Right cardiac atrium (tissue), 5 donors: ENCODE data around the gene RAD52. TPM values are rescaled to one million over a fixed set of nuclear protein-coding genes. Genes with fewer than 3 reads are reported as not detected.

Source experiments
- ATAC-seq, 2 donors: fragments of 200-7000 bp; cut with Tn5 transposase; one replicate each; pipeline versions ENCODE4 v1.8.0 to v1.9.1; 2020; ENCODE audit warnings: moderate library complexity in 2 of 2, mild to moderate bottlenecking in 1 of 2
- DNase-seq, 3 donors: peaks; one replicate each; pipeline ENCODE4 v3.0.0-alpha.2; 2020
- H3K27ac ChIP-seq: one replicate; pipeline ENCODE4 v1.5.1; 2013; ENCODE audit warnings: mild to moderate bottlenecking, low read length, control low read depth, moderate library complexity
- H3K27me3 ChIP-seq: one replicate; pipeline ENCODE4 v1.6.1; 2013; ENCODE audit not compliant: control insufficient read depth, insufficient read depth
- H3K4me1 ChIP-seq: one replicate; pipeline ENCODE4 v1.6.1; 2013; ENCODE audit warnings: low read length; ENCODE audit not compliant: control insufficient read depth, insufficient read depth
- H3K4me3 ChIP-seq: one replicate; pipeline ENCODE4 v1.5.1; 2013; ENCODE audit warnings: low read length, control low read depth
- H3K9me3 ChIP-seq: one replicate; pipeline ENCODE4 v1.6.1; 2013; ENCODE audit warnings: low read length; ENCODE audit not compliant: control insufficient read depth
- WGBS: extraction: QIAGEN DNeasy Blood & Tissue Kit; methylation state at CpG from one replicate; pipeline ENCODE4 v1.1.7; 2013; 5-methylcytosine and 5-hydroxymethylcytosine counted together
- intact Hi-C, 4 donors: fragments of 100-400 bp; cut with DNase I; formaldehyde crosslinking; loops; one replicate each; pipeline versions ENCODE4 v1.11.0 to v1.14.0; 2022 to 2023
- polyA plus RNA-seq: library from polyadenylated mRNA; stranded (reverse); fragments of 200-250 nt; gene quantifications from one replicate; pipeline ENCODE4 v1.2.3, GENCODE V29; 2013
- total RNA-seq, 4 donors: library from RNA; stranded (reverse); fragmentation: NEBNext Ultra II Directional; extraction: Animal tissue kit (Norgen Biotek cat#: 25700); gene quantifications; one replicate each; pipeline ENCODE4 v1.2.1, GENCODE V29; 2021
- donor health status: healthy with polysubstance abuse.
- donor health status: DM: no; HTN: yes; CAD: no.
- donor health status: DM: no; HTN: no; CAD: no.
- donor health status: DM: no; HTN: yes; CAD: no; lungs with severe emphysema.
- donor health status: DM: yes; HTN: yes; CAD: no.

RAD52 gene
- total and polyA plus RNA-seq, 5 donors, result 4.3 to 10.0 (median 9.0) TPM

GRCh38 chr12:988646-989045 lies 39.2 kb upstream of the RAD52 start:
- Histone ChIP-seq H3K9me3 (no peaks in the 10 kb centered on the region), H3K27me3 (no peaks in the 10 kb centered on the region), H3K4me1 (peaks cover 2% of the 10 kb centered on the region), H3K4me3 (no peak overlapping the region), H3K27ac (no peak overlapping the region)
- ATAC-seq (no peak), DNase-seq (no peak)
- intact Hi-C loops, result no loop called here
- WGBS, result 68% methylated on average over 4 of the region's 4 CpGs

GRCh38 chr12:981961-982360 lies 32.5 kb upstream of the RAD52 start:
- no peaks in the 10 kb centered on the region for H3K9me3 ChIP-seq
- no peaks in the 10 kb centered on the region for H3K27me3 ChIP-seq
- 69% methylated on average over 3 of the region's 3 CpGs for WGBS
- intact Hi-C loops, result no loop called here
- no peaks in the 10 kb centered on the region for H3K4me1 ChIP-seq
- H3K27ac ChIP-seq, result no peak overlapping the region
- no peak overlapping the region for H3K4me3 ChIP-seq
- ATAC-seq, result no peak
- DNase-seq, result no peak

- H3K9me3 ChIP-seq, result no peaks in the 10 kb centered on the region
- DNase-seq (no peak), ATAC-seq (no peak)
- no peaks in the 10 kb centered on the region for H3K27me3 ChIP-seq
- intact Hi-C loops, result no loop called here
- no peak overlapping the region for H3K27ac ChIP-seq
- no peak overlapping the region for H3K4me3 ChIP-seq
- WGBS, result 94% methylated on average over 8 of the region's 8 CpGs
- no peaks in the 10 kb centered on the region for H3K4me1 ChIP-seq
These were observed 31.8 kb upstream of the RAD52 start for GRCh38 chr12:981176-981828.

GRCh38 chr12:979349-979748 lies 29.9 kb upstream of the RAD52 start:
- ATAC-seq, result peak; percentile 51 to 57
- intact Hi-C loops, result no loop called here
- WGBS, result 71% methylated on average over 5 of the region's 5 CpGs

GRCh38 chr12:977156-977555 lies 27.7 kb upstream of the RAD52 start:
- WGBS, result 91% methylated on average over 4 of the region's 4 CpGs
- Histone ChIP-seq H3K9me3 (no peaks in the 10 kb centered on the region), H3K4me1 (no peaks in the 10 kb centered on the region), H3K27ac (no peak overlapping the region), H3K27me3 (no peaks in the 10 kb centered on the region), H3K4me3 (no peak overlapping the region)
- DNase-seq (no peak), ATAC-seq (no peak)
- intact Hi-C loops, result no loop called here

More at GRCh38 chr12:979349-979748, 29.9 kb upstream of the RAD52 start:
- Histone ChIP-seq H3K9me3 (no peaks in the 10 kb centered on the region), H3K4me3 (no peak overlapping the region), H3K4me1 (no peaks in the 10 kb centered on the region), H3K27me3 (no peaks in the 10 kb centered on the region), H3K27ac (no peak overlapping the region)
- DNase-seq, result no peak

GRCh38 chr12:976644-977043 lies 27.1 kb upstream of the RAD52 start:
- intact Hi-C loops, result no loop called here
- H3K9me3 ChIP-seq, result no peaks in the 10 kb centered on the region
- ATAC-seq (no peak), DNase-seq (no peak)
- H3K4me3 ChIP-seq, result no peak overlapping the region
- H3K4me1 ChIP-seq, result no peaks in the 10 kb centered on the region
- no peak overlapping the region for H3K27ac ChIP-seq
- 82% methylated on average over 6 of the region's 6 CpGs for WGBS
- H3K27me3 ChIP-seq, result no peaks in the 10 kb centered on the region

- 87% methylated on average over 4 of the region's 4 CpGs for WGBS
- Histone ChIP-seq H3K4me1 (no peaks in the 10 kb centered on the region), H3K4me3 (no peak overlapping the region), H3K27ac (no peak overlapping the region), H3K9me3 (no peaks in the 10 kb centered on the region), H3K27me3 (no peaks in the 10 kb centered on the region)
- ATAC-seq, result no peak
- intact Hi-C loops, result no loop called here
- DNase-seq, result no peak
These were observed 24.9 kb upstream of the RAD52 start for GRCh38 chr12:974271-974862.

GRCh38 chr12:971991-972390 lies 22.5 kb upstream of the RAD52 start:
- intact Hi-C loops, result no loop called here
- ATAC-seq, result no peak
- H3K4me3 ChIP-seq, result no peak overlapping the region

GRCh38 chr12:969821-970220 lies 20.3 kb upstream of the RAD52 start:
- H3K27ac ChIP-seq, result no peak overlapping the region
- DNase-seq (no peak), ATAC-seq (no peak)
- WGBS, result 82% methylated on average over 8 of the region's 8 CpGs
- no peaks in the 10 kb centered on the region for H3K9me3 ChIP-seq
- intact Hi-C loops, result no loop called here
- no peaks in the 10 kb centered on the region for H3K27me3 ChIP-seq
- no peak overlapping the region for H3K4me3 ChIP-seq
- no peaks in the 10 kb centered on the region for H3K4me1 ChIP-seq

More at GRCh38 chr12:971991-972390, 22.5 kb upstream of the RAD52 start:
- Histone ChIP-seq H3K4me1 (no peaks in the 10 kb centered on the region), H3K9me3 (no peaks in the 10 kb centered on the region), H3K27me3 (no peaks in the 10 kb centered on the region), H3K27ac (no peak overlapping the region)
- WGBS, result 95% methylated on average over 4 of the region's 4 CpGs
- no peak for DNase-seq

- H3K27me3 ChIP-seq, result no peaks in the 10 kb centered on the region
- intact Hi-C loops, result no loop called here
- no peak overlapping the region for H3K27ac ChIP-seq
- H3K4me3 ChIP-seq, result no peak overlapping the region
- ATAC-seq (no peak), DNase-seq (no peak)
- 82% methylated on average over 4 of the region's 4 CpGs for WGBS
- H3K9me3 ChIP-seq, result no peaks in the 10 kb centered on the region
- no peaks in the 10 kb centered on the region for H3K4me1 ChIP-seq
These were observed 19.1 kb upstream of the RAD52 start for GRCh38 chr12:968545-968944.

- Histone ChIP-seq H3K27me3 (no peaks in the 10 kb centered on the region), H3K27ac (no peak overlapping the region), H3K9me3 (no peaks in the 10 kb centered on the region), H3K4me3 (no peak overlapping the region), H3K4me1 (no peaks in the 10 kb centered on the region)
- ATAC-seq (no peak), DNase-seq (no peak)
- intact Hi-C loops, result no loop called here
- 87% methylated on average over 9 of the region's 9 CpGs for WGBS
These were observed 18.1 kb upstream of the RAD52 start for GRCh38 chr12:967641-968040.

- intact Hi-C loops, result no loop called here
- no peaks in the 10 kb centered on the region for H3K4me1 ChIP-seq
- H3K27ac ChIP-seq, result no peak overlapping the region
- WGBS, result 70% methylated on average over 6 of the region's 6 CpGs
- no peak for DNase-seq
- ATAC-seq, result no peak
- H3K9me3 ChIP-seq, result no peaks in the 10 kb centered on the region
- H3K27me3 ChIP-seq, result no peaks in the 10 kb centered on the region
- H3K4me3 ChIP-seq, result no peak overlapping the region
These were observed 17.2 kb upstream of the RAD52 start for GRCh38 chr12:966724-967123.
